GM12878 (cell line): ENCODE data around the gene CAPN8. TPM values are rescaled to one million over a fixed set of nuclear protein-coding genes. Genes with fewer than 3 reads are reported as not detected.

ENCODE experiments used
- ATAC-seq: fragments of 200-7000 bp; cut with Tn5 transposase; 3 replicates; pipeline ENCODE4 v1.9.1; 2020; ENCODE audit warnings: mild to moderate bottlenecking, moderate library complexity
- BruUV-seq: library from RNA; stranded (reverse); fragments of 400-500 nt; replicated peaks from 2 replicates; lab custom pipeline; 2021; lab: Mats Ljungman, UMichigan
- CTCF ChIA-PET: fragments of 300-600 bp; sonication (Branson Sonifier 250); formaldehyde crosslinking; extraction: SDS; loops from one replicate; lab custom pipeline; 2021; ENCODE audit warnings: inconsistent platforms; lab: Yijun Ruan, JAX
- POLR2A ChIA-PET: fragments of 350-600 bp; formaldehyde crosslinking; extraction: SDS; loops from one replicate; lab custom pipeline; 2021; ENCODE audit warnings: inconsistent platforms; lab: Charles Lee
- RAD21 ChIA-PET: fragments of 300-600 bp; sonication (Branson Sonifier 250); formaldehyde crosslinking; loops from one replicate; lab custom pipeline; 2023; ENCODE audit warnings: antibody characterized with exemption; ENCODE audit not compliant: unreplicated experiment; lab: Charles Lee
- SMC1A ChIA-PET: fragments of 300-600 bp; sonication (Branson Sonifier 250); formaldehyde crosslinking; loops from one replicate; lab custom pipeline; 2023; ENCODE audit not compliant: unreplicated experiment, uncharacterized antibody; lab: Charles Lee
- DNase-seq: peaks from one replicate; pipeline ENCODE4 v3.0.0-alpha.2; 2011; ENCODE audit warnings: low read depth, low spot score
- FAIRE-seq: peaks from 3 replicates; lab custom pipeline; 2011; peaks lifted over from hg19 to GRCh38; lab: Jason Lieb, UNC
- H2AFZ ChIP-seq: 2 replicates; pipeline ENCODE4 v1.6.0; 2011; ENCODE audit warnings: low read depth, low read length, control low read depth; ENCODE audit not compliant: control insufficient read depth
- H3K27ac ChIP-seq: 2 replicates; pipeline ENCODE4 v1.5.1; 2011; ENCODE audit warnings: control low read depth; ENCODE audit not compliant: control insufficient read depth, insufficient read depth
- H3K27me3 ChIP-seq, 2 experiments: replicated peaks in 1 of 2; 2 replicates each; pipeline versions ENCODE4 v1.6.0 to v1.6.1; 2011; ENCODE audit warnings: low read length in 1 of 2; ENCODE audit not compliant: control insufficient read depth in 2 of 2, insufficient read depth in 2 of 2
- H3K36me3 ChIP-seq, 2 experiments: 2 replicates each; pipeline ENCODE4 v1.5.1; 2011; ENCODE audit warnings: low read length in 1 of 2; ENCODE audit not compliant: control insufficient read depth in 2 of 2, insufficient read depth in 2 of 2
- H3K4me1 ChIP-seq: 2 replicates; pipeline ENCODE4 v1.6.1; 2011; ENCODE audit warnings: mild to moderate bottlenecking, low read length, moderate library complexity, mixed read lengths; ENCODE audit not compliant: control insufficient read depth, insufficient read depth
- H3K4me2 ChIP-seq: 2 replicates; pipeline ENCODE4 v1.6.0; 2011; ENCODE audit warnings: control low read depth; ENCODE audit not compliant: control insufficient read depth, insufficient read depth
- H3K4me3 ChIP-seq: fragments of 200-600 bp; sonication (generic); 2 replicates; pipeline ENCODE4 v1.5.1; 2016
- H3K79me2 ChIP-seq: 2 replicates; pipeline ENCODE4 v1.6.0; 2011; ENCODE audit warnings: low read length; ENCODE audit not compliant: control insufficient read depth, insufficient read depth
- H3K9ac ChIP-seq: 2 replicates; pipeline ENCODE4 v1.8.0; 2011; ENCODE audit warnings: low read length, control low read depth, mixed read lengths; ENCODE audit not compliant: control insufficient read depth, insufficient read depth
- H3K9me3 ChIP-seq: replicated peaks from 3 replicates; pipeline ENCODE4 v1.5.1; 2011; ENCODE audit warnings: mild to moderate bottlenecking, low read length; ENCODE audit not compliant: control insufficient read depth, insufficient read depth
- H4K20me1 ChIP-seq: 2 replicates; pipeline ENCODE4 v1.6.0; 2011; ENCODE audit not compliant: control insufficient read depth, insufficient read depth
- HDAC2 ChIP-seq: fragments of 200-600 bp; sonication (generic); IDR thresholded peaks from 2 replicates; pipeline ENCODE4 v1.6.1; 2017
- IKZF1 ChIP-seq: fragments of 450-650 bp; conservative IDR thresholded peaks from 2 replicates; pipeline ENCODE4 v1.6.1; 2017; ENCODE audit warnings: antibody characterized with exemption, mild to moderate bottlenecking
- JUNB ChIP-seq: IDR thresholded peaks from 2 replicates; pipeline ENCODE4 v1.6.1; 2016; ENCODE audit warnings: antibody characterized with exemption, mild to moderate bottlenecking
- MYB ChIP-seq: fragments of 150-350 bp; IDR thresholded peaks from 2 replicates; pipeline ENCODE4 v1.6.1; 2014; ENCODE audit warnings: mild to moderate bottlenecking, low read depth, low read length, borderline replicate concordance
- NBN ChIP-seq: fragments of 450-650 bp; IDR thresholded peaks from 2 replicates; pipeline ENCODE4 v1.6.1; 2016
- NFXL1 ChIP-seq: fragments of 450-650 bp; IDR thresholded peaks from 2 replicates; pipeline ENCODE4 v1.6.1; 2017; ENCODE audit warnings: antibody characterized with exemption, mild to moderate bottlenecking, borderline replicate concordance
- NR2F1 ChIP-seq: fragments of 450-650 bp; conservative IDR thresholded peaks from 2 replicates; pipeline ENCODE4 v1.6.1; 2017; ENCODE audit warnings: mild to moderate bottlenecking
- SIN3A ChIP-seq: IDR thresholded peaks from 2 replicates; pipeline ENCODE4 v1.6.1; 2012; ENCODE audit warnings: low read depth, low read length, improper control_type of control experiment
- SMAD5 ChIP-seq: IDR thresholded peaks from 2 replicates; pipeline ENCODE4 v1.6.1; 2016; ENCODE audit warnings: antibody characterized with exemption, low read depth
- TCF7 ChIP-seq: IDR thresholded peaks from 2 replicates; pipeline ENCODE4 v1.6.1; 2014; ENCODE audit warnings: antibody characterized with exemption, borderline replicate concordance
- YBX1 ChIP-seq: fragments of 450-650 bp; IDR thresholded peaks from 2 replicates; pipeline ENCODE4 v1.6.1; 2016; ENCODE audit warnings: antibody characterized with exemption
- WGBS: methylation state at CpG from one replicate; pipeline ENCODE4 v1.1.6; 2016; ENCODE audit warnings: low lambda C conversion rate; ENCODE audit not compliant: insufficient replicate concordance, insufficient coverage; ENCODE audit errors: missing lambda C conversion rate; 5-methylcytosine and 5-hydroxymethylcytosine counted together
- in situ Hi-C: fragments of 300-500 bp; cut with MboI; formaldehyde crosslinking; loops from 9 replicates; pipeline ENCODE4 v1.14.3; 2018; ENCODE audit warnings: mixed read lengths
- intact Hi-C: fragments of 100-400 bp; cut with micrococcal nuclease; formaldehyde crosslinking; loops from one replicate; pipeline ENCODE4 v1.14.2; 2022; ENCODE audit not compliant: unreplicated experiment
- polyA plus RNA-seq, 11 experiments: library from polyadenylated mRNA; depleted of rRNA in 4 of 11; unstranded in 6 of 11; stranded (reverse) in 5 of 11; fragments of >200 nt; fragmentation: Nextera tagmentation in 4 of 11; fragmentation: Illumina TruSeq in 1 of 11; extraction: Ambion mirVana in 4 of 11; extraction: Trizol in 1 of 11; gene quantifications; 1 replicate in 1 of 11; 2 replicates in 10 of 11; pipeline versions ENCODE4 v1.2.1 to v1.2.3, GENCODE V29; 2011 to 2016; ENCODE audit warnings: inconsistent platforms in 2 of 11, missing spikeins in 2 of 11, low read depth in 1 of 11
- total RNA-seq, 4 experiments: library from RNA; depleted of rRNA in 3 of 4; stranded (reverse); fragments of >200 nt in 3 of 4; fragmentation: Illumina TruSeq in 1 of 4; extraction: Trizol in 1 of 4; gene quantifications; 2 replicates each; pipeline versions ENCODE4 v1.2.1 to v1.2.3, GENCODE V29; 2013 to 2021

CAPN8 gene
- total and polyA plus RNA-seq, 10 of the 15 experiments (the other 5 are each of a cell fraction or from before 2014, with no cell fraction given) = 6.4 to 30.7 (median 12.3) TPM

DNA sequence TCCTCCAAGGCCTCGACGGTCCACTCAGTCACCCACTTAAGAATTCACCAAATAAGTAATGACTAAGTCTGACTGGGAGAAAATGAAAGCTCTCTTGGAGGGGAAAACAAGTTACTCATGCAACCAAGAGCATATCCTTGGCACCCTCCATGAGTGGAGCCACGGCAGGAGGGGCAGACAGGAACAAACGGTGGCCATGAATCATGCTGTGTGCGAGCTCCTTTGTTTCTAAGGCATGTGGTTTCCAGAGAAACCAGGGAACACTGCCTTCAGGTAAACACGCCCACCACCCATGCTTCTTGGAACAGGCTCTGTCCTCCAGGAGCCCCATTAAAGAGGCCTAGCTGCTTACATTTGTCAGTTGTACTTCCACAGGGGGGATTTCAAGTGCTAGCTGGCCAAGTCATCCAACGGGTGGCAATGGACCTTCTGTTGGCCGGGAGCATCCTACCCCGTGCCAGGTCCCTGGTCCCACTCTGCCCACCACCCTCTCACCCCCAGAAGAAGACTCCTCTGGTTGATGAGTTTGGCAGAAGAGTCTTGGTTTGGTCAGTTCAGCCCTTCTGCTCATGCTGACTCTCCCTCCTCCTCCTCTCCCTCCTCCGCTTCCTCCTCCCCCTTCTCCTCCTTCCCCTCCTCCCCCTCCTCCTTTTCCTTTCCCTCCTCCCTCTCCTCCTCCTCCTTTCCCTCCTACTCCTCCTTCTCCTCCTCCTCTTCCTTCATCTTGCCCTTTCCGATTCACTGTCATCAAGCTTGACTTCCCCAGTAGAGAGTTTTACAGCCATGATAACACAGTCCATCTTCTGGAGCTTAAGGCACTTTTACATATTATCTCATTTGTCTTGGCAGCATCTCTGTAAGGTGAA is 164.7 kb downstream of the CAPN8 start:
- H3K9ac ChIP-seq = no peak overlapping the region
- ChIA-PET CTCF (no interaction called here), POLR2A (interaction anchor here (0.5 kb wide), 1 partner anchor 541 kb away, joined by 3 read pairs; no protein-coding TSS in a partner anchor), SMC1A (no interaction called here)
- H3K4me3 ChIP-seq = no peak overlapping the region
- no peak overlapping the region for H3K4me2 ChIP-seq
- H2AFZ ChIP-seq = no peak overlapping the region
- no peak for FAIRE-seq
- intact Hi-C loops = no loop called here
- H3K79me2 ChIP-seq = no peaks in the 10 kb centered on the region
- no TSS peak for BruUV-seq
- 23% methylated on average over 11 of the region's 11 CpGs for WGBS
- no peaks in the 10 kb centered on the region for H4K20me1 ChIP-seq
- in situ Hi-C loops = no loop called here
- no peaks in the 10 kb centered on the region for H3K27me3 ChIP-seq
- H3K9me3 ChIP-seq = no peaks in the 10 kb centered on the region; the same call in 2 of the 3 replicates
- no peak for DNase-seq
- no peak for ATAC-seq
- H3K36me3 ChIP-seq = no peaks in the 10 kb centered on the region
- no peak overlapping the region for H3K27ac ChIP-seq
- TF ChIP-seq NFXL1 (no peak), NR2F1 (no peak), HDAC2 (no peak), SMAD5 (no peak), SIN3A (no peak)
- TF ChIP-seq, all 136 proteins: peak for 0
- RAD21 ChIA-PET = interaction anchor here (0.6 kb wide), 1 partner anchor 303 kb away, joined by 3 read pairs; no protein-coding TSS in a partner anchor
- H3K4me1 ChIP-seq = no peaks in the 10 kb centered on the region

DNA sequence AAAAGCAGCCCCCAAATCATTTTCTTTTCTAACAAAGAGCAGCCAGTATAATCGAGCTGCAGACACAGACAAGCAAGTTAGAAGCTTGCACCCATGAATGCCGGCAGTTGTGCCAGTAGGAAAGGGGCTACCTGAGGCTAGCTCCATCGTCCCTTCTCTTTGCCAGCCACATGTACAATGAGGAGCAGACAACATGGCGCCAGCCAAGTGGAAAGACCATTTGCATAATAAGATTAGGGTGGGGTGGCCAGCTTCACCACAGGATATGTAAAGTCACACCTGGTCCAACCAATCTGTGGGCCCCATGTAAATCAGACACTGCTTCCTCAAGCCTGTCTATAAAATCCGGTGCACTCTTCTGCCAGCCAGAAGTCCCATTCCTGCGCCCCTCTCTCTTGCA is 168.6 kb downstream of the CAPN8 start:
- no peaks in the 10 kb centered on the region for H3K4me1 ChIP-seq
- no peak overlapping the region for H3K4me3 ChIP-seq
- no peak overlapping the region for H3K4me2 ChIP-seq
- TF ChIP-seq TCF7 (no peak), IKZF1 (no peak), JUNB (no peak), YBX1 (no peak), NBN (no peak), MYB (no peak)
- TF ChIP-seq, all 136 proteins: peak for 0
- Histone ChIP-seq H3K36me3 (no peaks in the 10 kb centered on the region), H4K20me1 (no peaks in the 10 kb centered on the region), H2AFZ (no peak overlapping the region), H3K79me2 (no peaks in the 10 kb centered on the region), H3K27ac (no peak overlapping the region), H3K27me3 (no peaks in the 10 kb centered on the region), H3K9ac (no peak overlapping the region), H3K9me3 (no peaks in the 10 kb centered on the region)
- ChIA-PET CTCF (interaction anchor here (0.7 to 1.0 kb wide), 2 partner anchors 32 to 34 kb away, joined by 3 read pairs; no protein-coding TSS in a partner anchor), POLR2A (no interaction called here), SMC1A (no interaction called here), RAD21 (no interaction called here)
- intact Hi-C loops (no loop called here), in situ Hi-C loops (no loop called here)
- no peak for ATAC-seq
- WGBS = 1% methylated on average over 6 of the region's 6 CpGs
- DNase-seq = no peak
- no TSS peak for BruUV-seq
- no peak for FAIRE-seq
